ENCODE data around the gene TRIM63.

GRCh38 chr1:26029864-26030481 is 37.5 kb downstream of the TRIM63 start:
- TF ChIP-seq CTCF (IDR thresholded peaks at IDR 0.05) (no peak), POLR2A (IDR thresholded peaks at IDR 0.05) (no peak)

All from uterus (tissue), 2 donors.